ENCODE data around the gene CLBA1. TPM values are rescaled to one million over a fixed set of nuclear protein-coding genes. Genes with fewer than 3 reads are reported as not detected.
A peak's percentile ranks its signal among the peaks of the same experiment; 100 is the strongest.

Gene CLBA1
- total and polyA plus RNA-seq, 9 of the 15 experiments (the other 6 are each of a cell fraction or from before 2014, with no cell fraction given), result 0.04 to 3.9 (median 2.6) TPM

- ChIA-PET POLR2A (interaction anchor here (0.6 kb wide), 1 partner anchor 358 kb away, joined by 3 read pairs; no protein-coding TSS in a partner anchor), CTCF (ENCODE audit: low intra/inter-chr PET ratio) (no interaction called here)
- Histone ChIP-seq H3K9me1 (ENCODE audit: control insufficient read depth, insufficient read depth, low read length) (no peaks in the 10 kb centered on the region), H3K36me3 (ENCODE audit: control insufficient read depth, insufficient read depth, low read length) (no peaks in the 10 kb centered on the region), H4K20me1 (replicated peaks; ENCODE audit: control insufficient read depth, insufficient read depth, low read length) (peaks cover 6% of the 10 kb centered on the region; the same call in 1 of the 2 replicates), H3K79me2 (ENCODE audit: control insufficient read depth, insufficient read depth, low read length) (no peaks in the 10 kb centered on the region), H3K27me3 (ENCODE audit: control insufficient read depth in 2 of 2, insufficient read depth in 2 of 2, low read length in 2 of 2) (peaks cover 5 to 32% of the 10 kb centered on the region in 2 experiments; a peak in 2 of 5 replicates), H3K9ac (ENCODE audit: insufficient read depth in 1 of 2, low read depth in 2 of 2, low read length in 2 of 2) (no peak overlapping the region), H3K27ac (ENCODE audit: extremely low read depth, low read depth, low read length) (no peak overlapping the region), H3K9me3 (replicated peaks; ENCODE audit: control insufficient read depth, insufficient read depth, low read depth, low read length) (no peaks in the 10 kb centered on the region), H3K4me1 (replicated peaks in 1 of 2; ENCODE audit: control insufficient read depth in 2 of 2, insufficient read depth in 2 of 2, low read length in 2 of 2) (peaks cover 0 to 52% of the 10 kb centered on the region in 2 experiments; a peak in 3 of 5 replicates), H2AFZ (ENCODE audit: low read depth, low read length) (no peak overlapping the region), H3K4me2 (ENCODE audit: insufficient read depth, low read length) (no peak overlapping the region), H3K4me3 (no peak overlapping the region)
- FAIRE-seq, result no peak
- no peak for TF ChIP-seq BRCA1 (IDR thresholded peaks at IDR 0.05)
- TF ChIP-seq BRCA1 (CRISPR knock-in tag; IDR thresholded peaks at IDR 0.05), result no peak
- TF ChIP-seq, protein P1, sequence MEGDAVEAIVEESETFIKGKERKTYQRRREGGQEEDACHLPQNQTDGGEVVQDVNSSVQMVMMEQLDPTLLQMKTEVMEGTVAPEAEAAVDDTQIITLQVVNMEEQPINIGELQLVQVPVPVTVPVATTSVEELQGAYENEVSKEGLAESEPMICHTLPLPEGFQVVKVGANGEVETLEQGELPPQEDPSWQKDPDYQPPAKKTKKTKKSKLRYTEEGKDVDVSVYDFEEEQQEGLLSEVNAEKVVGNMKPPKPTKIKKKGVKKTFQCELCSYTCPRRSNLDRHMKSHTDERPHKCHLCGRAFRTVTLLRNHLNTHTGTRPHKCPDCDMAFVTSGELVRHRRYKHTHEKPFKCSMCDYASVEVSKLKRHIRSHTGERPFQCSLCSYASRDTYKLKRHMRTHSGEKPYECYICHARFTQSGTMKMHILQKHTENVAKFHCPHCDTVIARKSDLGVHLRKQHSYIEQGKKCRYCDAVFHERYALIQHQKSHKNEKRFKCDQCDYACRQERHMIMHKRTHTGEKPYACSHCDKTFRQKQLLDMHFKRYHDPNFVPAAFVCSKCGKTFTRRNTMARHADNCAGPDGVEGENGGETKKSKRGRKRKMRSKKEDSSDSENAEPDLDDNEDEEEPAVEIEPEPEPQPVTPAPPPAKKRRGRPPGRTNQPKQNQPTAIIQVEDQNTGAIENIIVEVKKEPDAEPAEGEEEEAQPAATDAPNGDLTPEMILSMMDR (IDR thresholded peaks at IDR 0.05 in 2 of 3, conservative IDR thresholded peaks at IDR 0.05 in 1 of 3; ENCODE audit: insufficient read depth in 2 of 3, low read depth in 1 of 3, low read length in 3 of 3), result no peak
- no peak for TF ChIP-seq ZNF121 (CRISPR knock-in tag; conservative IDR thresholded peaks at IDR 0.05)
- no peak for TF ChIP-seq ZNF699 (CRISPR knock-in tag; IDR thresholded peaks at IDR 0.05; ENCODE audit: insufficient replicate concordance)
- TF ChIP-seq TEAD1 (CRISPR knock-in tag; IDR thresholded peaks at IDR 0.05), result no peak
- no peak for TF ChIP-seq ZNF512 (tag; IDR thresholded peaks at IDR 0.05)
- TF ChIP-seq MXI1 (IDR thresholded peaks at IDR 0.05; ENCODE audit: low read depth, low read length), result no peak
- no peak for TF ChIP-seq PTRF (tag; IDR thresholded peaks at IDR 0.05)
- TF ChIP-seq SRF (CRISPR knock-in tag; IDR thresholded peaks at IDR 0.05), result no peak
- TF ChIP-seq TGIF2 (CRISPR knock-in tag; IDR thresholded peaks at IDR 0.05), result no peak
- no peak for TF ChIP-seq THRB (CRISPR knock-in tag; conservative IDR thresholded peaks at IDR 0.05)
- no peak for TF ChIP-seq GABPA (tag; conservative IDR thresholded peaks at IDR 0.05; ENCODE audit: low read depth)
- TF ChIP-seq DIDO1 (tag; IDR thresholded peaks at IDR 0.05; ENCODE audit: low read depth), result no peak
- no peak for TF ChIP-seq MCM3 (IDR thresholded peaks at IDR 0.05)
- no peak for TF ChIP-seq ZNF644 (tag; IDR thresholded peaks at IDR 0.05; ENCODE audit: low read depth)
- no peak for TF ChIP-seq CHD1 (IDR thresholded peaks at IDR 0.05; ENCODE audit: low read length)
- no peak for TF ChIP-seq HSF4 (CRISPR knock-in tag; IDR thresholded peaks at IDR 0.05; ENCODE audit: borderline replicate concordance)
- in situ Hi-C loops (cut with MboI), result no loop called here
- peak; percentile 41 for ATAC-seq
- intact Hi-C loops (cut with micrococcal nuclease), result no loop called here
- 4% methylated on average over 7 of the region's 12 CpGs for WGBS (ENCODE audit: insufficient coverage, low coverage, missing lambda C conversion rate)
- peak in 2 of 4 experiments; percentile 48 for DNase-seq (ENCODE audit: extremely low read depth in 1 of 4, low spot score in 3 of 4)
- BruUV-seq (replicated peaks), result no TSS peak
These were observed 17.4 kb upstream of the CLBA1 start for GRCh38 chr14:104968153-104968527.

All from K562 (cell line).